Lower leg skin (tissue), 3 donors: ENCODE results near the gene EMILIN2.

Experiments
- CTCF ChIP-seq, 3 donors: fragments of 450-650 bp; IDR thresholded peaks; one replicate each; pipeline ENCODE4 v1.5.1; 2016; ENCODE audit warnings: antibody characterized with exemption in 3 of 3, mild to moderate bottlenecking in 3 of 3, moderate library complexity in 2 of 3
- POLR2A ChIP-seq, 2 donors: fragments of 450-650 bp; IDR thresholded peaks; one replicate each; pipeline ENCODE4 v1.6.1; 2016 to 2017; ENCODE audit warnings: antibody characterized with exemption in 2 of 2, mild to moderate bottlenecking in 1 of 2, moderate library complexity in 1 of 2

GRCh38 chr18:2854875-2855274 is 8.1 kb downstream of the EMILIN2 start:
- no peak for TF ChIP-seq CTCF (IDR thresholded peaks at IDR 0.05)
- no peak for TF ChIP-seq POLR2A (IDR thresholded peaks at IDR 0.05)
